Measurements from ENCODE around the gene PHAF1. TPM values are rescaled to one million over a fixed set of nuclear protein-coding genes. Genes with fewer than 3 reads are reported as not detected.
A peak's percentile ranks its signal among the peaks of the same experiment; 100 is the strongest.

PHAF1 gene
- total and polyA plus RNA-seq, 2 experiments from 2014 or later, result 15.2 to 24.4 TPM

DNA sequence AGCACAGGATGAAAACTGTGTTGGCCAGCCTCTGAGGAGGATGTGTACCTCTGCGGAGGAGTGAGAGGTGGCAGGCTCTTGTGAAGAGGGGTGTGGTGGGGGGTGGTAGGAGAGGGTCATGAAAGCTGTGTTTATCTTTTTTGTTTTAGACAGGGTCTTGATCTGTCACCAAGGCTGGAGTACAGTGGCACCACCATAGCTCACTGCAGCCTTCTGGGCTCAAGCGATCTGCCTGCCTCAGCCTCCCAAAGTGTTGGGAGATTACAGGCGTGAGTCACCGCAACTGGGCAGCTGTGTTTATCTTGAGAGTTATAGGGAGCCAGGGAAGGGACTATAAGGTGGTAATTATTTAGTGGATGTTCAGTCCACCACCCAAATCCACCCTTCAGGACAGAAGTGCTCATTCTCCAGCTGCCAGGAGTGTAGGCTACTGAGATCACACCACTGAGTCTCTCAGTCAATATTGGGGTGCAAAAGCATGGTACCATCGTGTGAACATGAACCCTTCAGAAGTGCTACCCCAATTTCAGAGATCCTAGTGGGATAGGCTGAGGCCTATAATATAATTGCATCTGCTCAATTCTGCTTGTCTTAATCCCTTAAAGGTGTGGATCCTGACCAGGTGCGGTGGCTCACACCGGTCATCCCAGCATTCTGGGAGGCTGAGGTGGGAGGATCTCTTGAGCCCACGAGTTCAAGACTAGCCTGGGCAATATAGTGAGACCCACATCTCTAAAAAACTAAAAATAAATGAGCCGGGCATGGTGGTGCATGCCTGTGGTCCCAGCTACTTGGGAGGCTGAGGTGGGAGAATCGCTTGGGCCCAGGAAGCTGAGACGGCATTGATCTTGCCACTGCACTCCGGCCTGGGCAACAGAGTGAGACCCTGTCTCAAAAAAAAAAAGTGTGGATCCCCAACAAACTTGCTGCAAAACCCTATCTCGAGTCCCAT lies 81.0 kb downstream of the PHAF1 start:
- Histone ChIP-seq H3K4me3 (no peak overlapping the region), H3F3A (ENCODE audit: insufficient read depth) (no peaks in the 10 kb centered on the region), H3K27me3 (replicated peaks; ENCODE audit: insufficient read depth) (no peaks in the 10 kb centered on the region), H3K9me3 (ENCODE audit: low read depth) (no peaks in the 10 kb centered on the region), H3K9me2 (ENCODE audit: insufficient read depth) (no peaks in the 10 kb centered on the region), H3K27ac (no peak overlapping the region), H3K9ac (no peak overlapping the region), H3K4me1 (ENCODE audit: insufficient read depth) (peaks cover 11% of the 10 kb centered on the region), H2AFZ (0 out of 2 replicates have a peak overlapping the region, but pooled peaks have one; percentile 36), H4K20me1 (ENCODE audit: insufficient read depth) (no peaks in the 10 kb centered on the region), H3K36me3 (ENCODE audit: low read depth) (peaks cover 11% of the 10 kb centered on the region; the same call in 1 of the 2 replicates), H3K4me2 (ENCODE audit: unreplicated experiment) (no peak overlapping the region), H3K79me2 (ENCODE audit: insufficient read depth) (peaks cover 35% of the 10 kb centered on the region)
- 78 to 79% methylated on average over 13 of the region's 13 CpGs for WGBS, 2 experiments (ENCODE audit: low coverage in 1 of 2, low lambda C conversion rate in 2 of 2, missing lambda C conversion rate in 2 of 2)
- in situ Hi-C loops (cut with MboI), result no loop called here
- no peak for DNase-seq
- no peak for TF ChIP-seq EZH2 (IDR thresholded peaks at IDR 0.05; ENCODE audit: insufficient read depth, poor library complexity, severe bottlenecking)
- TF ChIP-seq EZH2phosphoT487 (IDR thresholded peaks at IDR 0.05; ENCODE audit: insufficient read depth, low read depth), result no peak

DNA sequence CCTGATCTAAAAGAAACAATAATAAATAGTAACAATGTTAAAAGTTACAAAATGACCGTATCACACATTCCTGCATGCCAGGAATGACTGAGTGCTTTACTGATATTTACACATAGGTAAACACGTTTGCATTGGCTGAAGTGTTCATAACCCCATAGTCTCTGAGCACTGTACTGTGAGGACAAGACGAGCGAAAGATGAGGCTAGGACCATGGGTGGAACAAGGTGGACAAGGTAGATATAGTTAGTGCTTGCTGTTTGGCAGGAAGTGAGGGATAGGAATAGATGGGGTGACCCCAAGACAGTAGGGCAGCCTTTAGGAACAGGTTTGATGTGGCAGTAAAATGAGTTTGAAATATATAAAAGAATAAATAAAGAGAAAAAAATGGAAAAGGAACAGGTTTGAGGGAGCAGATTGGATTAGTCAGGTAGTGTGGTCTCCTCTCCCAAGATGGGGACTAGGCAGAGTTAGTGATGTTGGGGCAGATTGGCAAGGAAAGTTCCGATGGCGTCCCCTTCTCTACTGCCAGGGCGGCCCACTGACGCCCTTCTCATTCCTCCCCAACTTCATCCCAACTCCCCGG lies 81.8 kb downstream of the PHAF1 start:
- DNase-seq, result no peak
- peak overlapping the region; percentile 84; the same call in 1 of the 2 replicates for H3K4me3 ChIP-seq
- WGBS, 2 experiments (ENCODE audit: low coverage in 1 of 2, low lambda C conversion rate in 2 of 2, missing lambda C conversion rate in 2 of 2), result 15 to 19% methylated on average over 9 of the region's 9 CpGs
- no peaks in the 10 kb centered on the region for H3K9me3 ChIP-seq (ENCODE audit: low read depth)
- no peak overlapping the region for H3K9ac ChIP-seq
- no peak for TF ChIP-seq EZH2phosphoT487 (IDR thresholded peaks at IDR 0.05; ENCODE audit: insufficient read depth, low read depth)
- no peak for TF ChIP-seq EZH2 (IDR thresholded peaks at IDR 0.05; ENCODE audit: insufficient read depth, poor library complexity, severe bottlenecking)
- in situ Hi-C loops (cut with MboI), result no loop called here
- peaks cover 6% of the 10 kb centered on the region; the same call in 1 of the 2 replicates for H3F3A ChIP-seq (ENCODE audit: insufficient read depth)
- H2AFZ ChIP-seq, result peak overlapping the region; percentile 36; the same call in 1 of the 2 replicates
- no peaks in the 10 kb centered on the region for H3K9me2 ChIP-seq (ENCODE audit: insufficient read depth)
- H3K4me2 ChIP-seq (ENCODE audit: unreplicated experiment), result peak overlapping the region; percentile 30
- H3K36me3 ChIP-seq (ENCODE audit: low read depth), result peaks cover 12% of the 10 kb centered on the region; the same call in 1 of the 2 replicates
- no peaks in the 10 kb centered on the region for H3K27me3 ChIP-seq (replicated peaks; ENCODE audit: insufficient read depth)
- no peak overlapping the region for H3K27ac ChIP-seq
- peaks cover 11% of the 10 kb centered on the region for H3K4me1 ChIP-seq (ENCODE audit: insufficient read depth)
- H4K20me1 ChIP-seq (ENCODE audit: insufficient read depth), result no peaks in the 10 kb centered on the region
- peaks cover 39% of the 10 kb centered on the region for H3K79me2 ChIP-seq (ENCODE audit: insufficient read depth)

DNA sequence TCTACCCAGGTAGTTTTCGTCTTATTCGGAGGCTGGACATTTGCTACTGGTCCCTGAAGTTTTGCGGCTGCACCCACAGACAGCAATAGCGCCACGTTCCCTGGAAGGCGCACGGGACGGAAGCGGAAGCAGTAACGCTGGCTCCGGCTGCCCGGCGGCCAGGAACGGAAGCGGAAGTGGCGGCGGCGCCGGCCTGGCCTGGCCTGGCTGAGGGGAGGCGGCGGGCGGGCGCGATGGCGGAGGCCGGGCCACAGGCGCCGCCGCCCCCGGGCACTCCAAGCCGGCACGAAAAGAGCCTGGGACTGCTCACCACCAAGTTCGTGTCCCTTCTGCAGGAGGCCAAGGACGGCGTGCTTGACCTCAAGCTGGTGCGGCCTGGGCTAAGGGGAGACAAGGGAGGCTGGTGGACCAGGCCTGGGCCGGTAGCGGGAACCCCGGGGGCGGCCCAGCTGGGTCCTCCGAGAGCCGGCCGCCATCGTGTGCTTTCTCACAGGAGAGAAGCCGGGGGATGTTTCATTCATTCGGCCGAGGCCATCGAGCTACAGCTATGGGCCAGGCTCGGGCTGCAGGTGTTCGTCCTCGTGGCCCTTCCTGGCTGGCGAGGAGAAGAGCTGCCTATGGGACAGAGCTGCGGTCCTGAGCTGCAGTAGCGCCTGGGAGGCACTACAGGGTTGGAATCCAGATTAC lies 82.4 kb downstream of the PHAF1 start, which contains the start of gene E2F4:
E2F4 (plus strand) TSS at position 161 of the 687 bp plus-strand sequence; CDS start at position 234, 73 bp downstream.
- no peaks in the 10 kb centered on the region for H3K9me2 ChIP-seq (ENCODE audit: insufficient read depth)
- peak; percentile 97 for DNase-seq
- peak within 1 kb of the TSS; percentile 55; the same call in 1 of the 2 replicates for H2AFZ ChIP-seq
- no peaks in the 10 kb centered on the region for H4K20me1 ChIP-seq (ENCODE audit: insufficient read depth)
- peak within 1 kb of the TSS; percentile 84 for H3K4me3 ChIP-seq
- H3K9me3 ChIP-seq (ENCODE audit: low read depth), result no peaks in the 10 kb centered on the region
- 1% methylated on average over 52 to 54 of the region's 54 CpGs for WGBS, 2 experiments (ENCODE audit: low coverage in 1 of 2, low lambda C conversion rate in 2 of 2, missing lambda C conversion rate in 2 of 2)
- H3K9ac ChIP-seq, result peak within 1 kb of the TSS; percentile 90
- H3K27me3 ChIP-seq (replicated peaks; ENCODE audit: insufficient read depth), result no peaks in the 10 kb centered on the region
- H3K27ac ChIP-seq, result peak within 1 kb of the TSS; percentile 8; the same call in 1 of the 2 replicates
- peaks cover 12% of the 10 kb centered on the region; the same call in 1 of the 2 replicates for H3K36me3 ChIP-seq (ENCODE audit: low read depth)
- H3K4me2 ChIP-seq (ENCODE audit: unreplicated experiment), result peak within 1 kb of the TSS; percentile 89
- peaks cover 39% of the 10 kb centered on the region for H3K79me2 ChIP-seq (ENCODE audit: insufficient read depth)
- in situ Hi-C loops (cut with MboI), result no loop called here
- no peak for TF ChIP-seq EZH2 (IDR thresholded peaks at IDR 0.05; ENCODE audit: insufficient read depth, poor library complexity, severe bottlenecking)
- H3K4me1 ChIP-seq (ENCODE audit: insufficient read depth), result peaks cover 11% of the 10 kb centered on the region
- peaks cover 10% of the 10 kb centered on the region; the same call in 1 of the 2 replicates for H3F3A ChIP-seq (ENCODE audit: insufficient read depth)

Measured in GM23248 (cell line).